ENCODE data around the gene FGF14.
"Not testable (repeated sequence)": the region's sequence is repeated elsewhere in the genome, so short reads cannot be mapped to it uniquely, and the experiment has no call there.

FGF14 gene

GRCh38 chr13:101915331-101915730 lies 486.5 kb downstream of the FGF14 start:
- DNase-seq, result no peak

GRCh38 chr13:101911752-101912151 lies 490.1 kb downstream of the FGF14 start:
- DNase-seq, result no peak

DNA sequence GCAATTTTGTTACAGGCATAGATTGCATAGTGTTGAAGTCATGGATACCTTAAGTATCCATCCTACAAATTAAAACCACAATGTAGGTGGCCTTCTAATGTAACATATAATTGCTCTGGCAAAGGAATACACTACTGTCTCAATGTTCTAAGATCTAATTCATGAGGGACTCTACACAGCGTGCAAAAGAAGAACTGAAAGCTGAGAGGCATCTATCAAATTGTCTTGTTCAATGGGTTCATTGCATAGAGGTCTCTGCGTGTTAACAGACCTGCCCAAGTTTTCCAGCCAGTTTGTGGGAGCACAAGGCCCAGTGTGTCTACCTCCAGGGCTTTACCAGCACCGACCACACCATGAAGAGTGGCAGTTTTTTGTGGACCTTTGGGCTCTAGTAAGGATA lies 498.0 kb downstream of the FGF14 start:
- no peak for DNase-seq

DNA sequence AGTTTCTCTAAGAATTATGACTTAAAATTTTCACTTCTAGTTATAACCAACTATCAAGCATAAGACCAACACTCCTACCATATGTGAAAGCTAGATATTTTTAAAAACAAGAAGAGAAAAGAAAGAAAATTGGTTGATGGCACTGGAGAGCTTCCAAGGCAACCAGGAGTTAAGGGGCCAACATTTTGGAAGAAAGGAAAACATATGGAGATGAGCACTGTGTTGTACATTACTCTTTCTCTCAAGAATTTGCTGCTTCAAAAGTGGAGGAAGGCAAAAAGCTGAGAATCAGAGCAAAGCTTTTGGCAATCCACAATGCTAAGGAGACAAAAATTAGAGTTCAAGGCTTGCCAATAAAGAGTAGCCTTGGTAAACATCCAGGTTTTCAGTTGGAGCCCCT lies 503.2 kb downstream of the FGF14 start:
- no peak for DNase-seq

DNA sequence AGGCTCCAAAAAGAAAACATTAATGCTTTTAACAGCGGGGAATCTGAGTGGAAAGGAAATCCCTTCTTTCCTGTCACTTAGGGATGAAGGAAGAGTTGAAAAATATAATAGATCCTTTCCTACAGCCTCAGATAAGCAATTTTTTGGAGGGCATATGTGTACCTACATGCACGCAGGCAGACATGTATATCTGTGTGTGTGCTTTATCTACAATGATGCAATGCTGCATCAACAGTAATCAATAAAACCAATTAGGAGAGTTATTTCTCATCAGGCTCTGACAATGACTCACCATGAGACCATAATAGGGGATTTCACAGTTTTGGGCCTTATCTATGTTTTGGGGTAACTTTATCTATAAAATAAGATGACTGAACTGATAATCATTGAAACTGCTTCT lies 505.3 kb downstream of the FGF14 start:
- DNase-seq, result no peak

GRCh38 chr13:101893021-101893420 lies 508.8 kb downstream of the FGF14 start:
- DNase-seq, result no peak

DNA sequence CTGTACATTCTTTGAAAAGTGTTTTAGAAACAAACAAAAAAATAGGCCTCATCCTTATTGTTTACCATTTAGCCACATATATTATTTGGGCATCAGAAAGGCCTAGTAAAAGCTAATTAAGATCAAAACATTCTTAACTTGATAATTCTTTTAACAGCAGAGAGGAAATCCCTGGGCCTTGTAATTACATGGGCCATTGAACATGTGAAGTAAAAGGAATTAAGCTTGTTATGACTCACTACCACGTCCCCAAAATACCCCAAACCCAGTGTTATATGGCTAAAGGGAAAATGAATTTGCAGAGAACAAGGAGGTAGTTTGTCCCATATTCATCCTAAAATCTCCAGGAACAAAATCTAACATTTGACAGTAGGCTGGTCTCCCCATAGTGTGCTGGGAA lies 509.6 kb downstream of the FGF14 start:
- no peak for DNase-seq

DNA sequence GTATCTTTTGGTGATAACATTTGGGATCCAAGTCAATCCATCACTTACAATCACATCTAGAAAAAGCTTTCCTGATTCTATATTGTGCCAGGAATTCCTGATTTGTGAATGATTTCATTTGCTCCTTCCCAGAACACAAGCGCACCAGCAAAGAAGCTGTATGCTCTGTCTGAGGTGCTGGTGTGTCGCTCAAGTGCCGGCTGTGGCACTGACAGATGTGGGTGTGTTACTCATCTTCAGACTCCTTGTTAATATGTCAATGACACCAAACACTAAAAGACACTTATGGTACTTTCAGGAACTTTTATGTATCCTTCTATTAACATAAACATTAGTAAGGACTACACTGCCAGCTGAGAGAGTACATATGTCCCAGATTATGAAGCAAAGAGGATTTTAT lies 520.3 kb downstream of the FGF14 start:
- no peak for DNase-seq

- no peak for DNase-seq
Measured at GRCh38 chr13:101880581-101880980, 521.3 kb downstream of the FGF14 start.

DNA sequence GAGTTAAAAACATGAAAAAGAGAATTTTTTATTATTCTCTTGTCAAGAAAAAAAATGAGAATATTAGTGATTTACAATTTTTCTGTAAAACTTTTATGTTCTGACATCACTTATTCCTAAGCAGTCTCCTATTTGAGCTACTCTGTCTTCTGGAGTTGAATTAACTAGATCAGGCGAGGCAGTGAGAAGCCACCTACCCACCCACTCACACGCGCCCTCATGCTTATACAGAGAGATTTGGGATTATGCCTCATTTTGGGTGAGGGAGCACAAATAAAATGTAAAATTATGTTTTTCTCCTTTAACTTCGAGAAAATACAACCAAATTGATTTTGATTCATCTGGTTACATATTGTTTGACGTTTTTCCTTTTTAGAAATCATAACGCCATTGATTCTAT lies 524.9 kb downstream of the FGF14 start:
- DNase-seq, result no peak

- DNase-seq, result no peak
Measured at GRCh38 chr13:101875717-101876393, 526.0 kb downstream of the FGF14 start.

DNA sequence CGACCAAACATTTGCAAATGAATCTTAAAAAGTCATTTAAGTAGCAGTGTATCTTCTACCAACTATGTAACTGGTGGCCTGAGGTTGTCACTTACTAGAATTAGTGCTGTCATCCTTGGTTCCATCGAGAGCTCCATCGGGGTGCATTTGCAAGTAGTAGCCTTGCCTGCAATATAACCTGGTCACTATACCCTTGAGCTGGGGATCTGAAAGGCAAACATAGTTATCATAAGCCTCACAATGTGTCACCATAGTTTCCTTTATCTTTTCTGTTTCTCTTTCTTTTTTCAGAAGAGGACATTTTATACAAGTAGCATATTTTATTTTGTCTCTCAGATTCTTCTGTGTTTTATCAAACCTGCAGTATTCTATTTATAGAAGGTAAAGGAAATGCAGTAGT lies 526.8 kb downstream of the FGF14 start:
- no peak for DNase-seq

DNA sequence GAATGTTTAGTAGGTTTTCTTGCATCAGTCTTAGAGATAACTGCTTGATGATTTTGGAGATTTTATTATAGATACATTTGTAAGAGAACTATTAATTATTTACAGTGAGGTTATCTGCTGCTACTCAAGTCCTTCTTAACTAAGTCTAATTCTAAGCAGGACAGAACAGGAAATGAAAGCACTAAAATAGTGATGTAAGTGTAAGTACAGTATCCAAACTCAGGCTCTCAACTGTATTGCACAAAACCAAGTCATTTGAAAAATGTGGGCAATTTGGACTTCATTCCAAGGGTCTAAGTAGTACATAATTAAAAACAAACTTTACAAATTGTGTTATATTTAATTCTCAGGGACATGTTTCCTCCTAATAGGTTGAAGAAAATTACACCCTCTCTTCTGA lies 532.3 kb downstream of the FGF14 start:
- no peak for DNase-seq

- DNase-seq, result no peak
Measured at GRCh38 chr13:101868585-101869469, 533.0 kb downstream of the FGF14 start.

- no peak for DNase-seq
Measured at GRCh38 chr13:101866889-101867581, 534.8 kb downstream of the FGF14 start.

DNA sequence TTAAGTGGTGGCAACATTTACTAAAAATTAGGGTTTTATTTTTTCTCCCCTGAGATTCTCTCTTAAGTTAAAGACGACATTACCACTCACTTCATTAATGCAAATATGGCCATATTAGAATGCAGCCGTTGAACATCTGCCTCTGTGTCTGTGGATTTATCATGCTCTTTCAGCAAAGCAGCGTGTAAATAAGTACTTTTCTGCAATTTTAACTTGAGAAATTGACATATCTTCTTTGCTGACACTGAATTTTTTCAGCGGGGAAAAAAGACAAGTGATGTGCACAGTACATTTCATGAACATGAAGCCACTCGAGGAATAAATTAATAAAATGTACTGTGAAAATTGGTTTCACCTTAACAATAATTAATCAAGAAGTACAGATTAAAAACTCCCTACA lies 543.0 kb downstream of the FGF14 start:
- no peak for DNase-seq

GRCh38 chr13:101846701-101847100 lies 555.1 kb downstream of the FGF14 start:
- no peak for DNase-seq

DNA sequence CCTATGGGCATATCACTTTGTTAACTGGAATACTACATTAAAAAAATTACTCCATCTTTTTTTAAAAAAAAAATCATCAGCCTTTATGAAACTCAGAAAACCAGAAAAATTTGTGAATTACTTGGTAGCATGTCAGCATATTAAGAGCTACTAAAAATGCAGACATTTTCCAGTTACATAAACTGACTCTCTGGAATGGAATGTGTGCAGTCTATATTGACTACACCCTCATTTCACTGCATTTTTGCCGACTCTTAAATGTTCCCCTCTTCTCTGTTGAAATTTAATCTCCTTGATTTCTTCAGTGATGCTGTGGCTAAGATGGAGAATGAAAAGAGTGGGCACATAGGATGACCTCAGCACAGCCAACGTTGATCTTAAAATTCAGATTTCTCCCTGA lies 555.6 kb downstream of the FGF14 start:
- DNase-seq, result no peak

DNA sequence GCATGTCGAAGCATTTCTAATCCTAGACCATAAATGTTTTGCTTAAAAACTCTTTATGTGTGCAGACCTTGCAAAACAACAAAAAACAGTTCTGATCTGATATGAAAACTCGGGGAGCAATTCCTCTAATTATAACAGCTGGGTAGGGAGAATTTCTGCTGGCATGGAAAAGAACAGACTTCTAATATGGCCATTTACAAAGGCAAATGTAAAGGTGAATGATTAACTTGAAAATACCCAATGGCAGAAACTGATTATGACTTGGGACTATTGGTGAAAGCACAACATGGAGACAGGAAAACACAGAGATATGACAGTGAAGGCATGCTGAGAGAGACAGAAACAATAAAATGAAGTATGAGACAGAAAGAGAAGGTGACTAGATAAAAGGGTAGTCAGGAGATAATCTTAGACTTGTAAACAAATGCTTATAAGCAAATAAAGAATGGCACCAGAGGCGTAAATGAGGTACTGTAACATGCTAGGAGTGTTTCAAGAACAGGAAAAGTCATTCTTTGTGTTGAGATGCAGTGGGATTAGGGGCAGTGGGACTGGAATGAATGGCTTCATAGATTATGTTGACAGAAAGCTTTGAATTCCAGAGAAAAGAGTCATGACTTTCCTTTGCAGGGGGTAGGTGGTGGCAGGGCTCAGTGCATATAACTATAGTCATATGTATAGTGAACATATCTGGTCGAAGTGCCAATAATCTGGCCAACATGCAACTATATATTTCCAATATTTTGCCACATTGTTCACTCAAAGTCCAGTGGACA lies 556.4 kb downstream of the FGF14 start:
- no peak for DNase-seq

GRCh38 chr13:101841698-101842097 lies 560.1 kb downstream of the FGF14 start:
- no peak for DNase-seq

DNA sequence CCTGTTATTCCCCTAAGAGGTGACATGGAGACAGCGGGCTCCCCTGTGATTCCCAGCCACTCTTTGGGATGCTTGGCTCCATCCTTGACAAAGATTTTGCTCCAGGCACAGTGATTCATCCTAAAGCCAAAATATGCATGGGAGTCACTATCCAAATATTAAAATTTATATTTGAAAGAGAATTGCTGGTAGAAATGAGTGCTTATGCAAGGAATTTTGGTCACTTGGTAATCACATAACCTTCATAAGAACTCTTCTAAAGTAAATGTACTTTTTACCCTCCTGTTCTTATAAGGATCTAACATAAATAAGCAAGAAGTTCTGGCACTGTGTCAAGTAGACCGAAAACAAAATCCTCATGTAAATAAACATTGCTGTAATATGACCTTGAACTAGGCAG lies 563.5 kb downstream of the FGF14 start:
- DNase-seq, result no peak

GRCh38 chr13:101837778-101838177 lies 564.1 kb downstream of the FGF14 start:
- not testable (repeated sequence) for DNase-seq

- DNase-seq, result no peak
Measured at GRCh38 chr13:101837288-101837687, 564.6 kb downstream of the FGF14 start.

All from cerebellar nuclear complex (tissue), 1 donor.